Activated T-cell treated with anti-CD3 and anti-CD28 coated beads, Interleukin-2, amount 50 U/mL, for 72 hours (primary cell): ENCODE measurements around the gene SEPTIN11. TPM values are rescaled to one million over a fixed set of nuclear protein-coding genes. Genes with fewer than 3 reads are reported as not detected.
A peak's percentile ranks its signal among the peaks of the same experiment; 100 is the strongest.

ENCODE experiments used
- ATAC-seq, 2 donors: fragments of 150-1000 bp; cut with Tn5 transposase; replicated peaks in 1 of 2; 2 replicates each; pipeline ENCODE4 v1.10.0; 2021; ENCODE audit warnings: moderate library complexity in 2 of 2, mild to moderate bottlenecking in 1 of 2
- DNase-seq, 2 donors: peaks; one replicate each; pipeline ENCODE4 v3.0.0; 2021 to 2022; ENCODE audit warnings: mixed read lengths in 1 of 2
- H3K27ac Mint-ChIP-seq: one replicate; pipeline ENCODE4 v1.8.0; 2022; ENCODE audit warnings: mild to moderate bottlenecking, moderate library complexity, mixed read lengths
- H3K27me3 Mint-ChIP-seq: one replicate; pipeline ENCODE4 v1.8.0; 2022; ENCODE audit warnings: low read depth, mixed read lengths
- H3K36me3 Mint-ChIP-seq, 2 donors: one replicate each; pipeline ENCODE4 v1.8.0; 2022; ENCODE audit warnings: mixed read lengths in 2 of 2, mild to moderate bottlenecking in 1 of 2; ENCODE audit not compliant: insufficient read depth in 2 of 2
- H3K4me1 Mint-ChIP-seq: one replicate; pipeline ENCODE4 v1.8.0; 2022; ENCODE audit warnings: low read depth, mixed read lengths
- H3K4me3 Mint-ChIP-seq, 2 donors: one replicate each; pipeline ENCODE4 v1.8.0; 2022; ENCODE audit warnings: mild to moderate bottlenecking in 2 of 2, mixed read lengths in 2 of 2, moderate library complexity in 2 of 2
- H3K9me3 Mint-ChIP-seq, 2 donors: one replicate each; pipeline ENCODE4 v1.8.0; 2022; ENCODE audit warnings: mixed read lengths in 2 of 2
- total RNA-seq, 2 donors: library from RNA; stranded (reverse); gene quantifications; one replicate each; pipeline ENCODE4 v1.2.3, GENCODE V29; 2022

Gene SEPTIN11
- total RNA-seq, 2 donors from 2014 or later: 10.5 to 13.2 TPM

DNA sequence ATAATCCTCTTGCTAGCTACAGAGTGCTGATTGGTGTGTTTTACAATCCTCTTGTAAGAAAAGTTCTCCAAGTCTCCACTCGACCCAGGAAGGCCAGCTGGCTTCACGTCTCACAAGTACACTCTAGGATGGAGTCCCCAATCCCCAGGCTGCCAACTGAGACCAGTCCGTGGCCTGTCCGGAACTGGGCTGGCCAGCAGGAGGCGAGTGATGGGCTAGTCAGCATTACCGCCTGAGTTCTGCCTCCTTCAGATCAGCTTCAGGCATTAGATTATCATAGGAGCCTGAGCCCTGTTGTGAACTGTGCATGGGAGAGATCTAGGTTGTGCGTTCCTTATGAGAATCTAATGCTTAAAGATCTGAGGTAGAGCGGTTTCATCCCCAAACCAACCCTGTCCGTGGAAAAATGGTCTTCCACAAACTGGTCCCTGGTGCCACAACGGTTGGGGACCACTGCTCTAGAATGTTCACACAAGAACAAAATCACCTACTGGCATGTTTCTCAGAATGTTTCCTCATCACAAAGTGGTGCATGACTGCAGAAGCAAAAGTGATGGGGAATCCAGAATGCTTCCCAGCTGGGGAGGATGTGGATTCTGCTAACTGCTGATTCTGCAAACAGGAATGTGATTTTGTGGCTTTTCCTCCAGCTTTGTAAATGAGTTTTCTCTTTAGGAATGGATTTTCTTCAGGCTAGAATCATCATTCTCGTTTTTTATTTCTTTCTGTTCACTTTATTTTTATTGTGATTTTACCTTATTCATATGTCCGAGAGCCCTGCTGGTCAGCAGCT, 40.9 kb downstream of the SEPTIN11 start:
- peaks cover 0 to 4% of the 10 kb centered on the region in 2 donors for H3K9me3 Mint-ChIP-seq
- no peak overlapping the region for H3K27ac Mint-ChIP-seq
- H3K27me3 Mint-ChIP-seq: peaks cover 46% of the 10 kb centered on the region
- peak overlapping the region; percentile 55 to 67 for H3K4me3 Mint-ChIP-seq
- ATAC-seq (no peak), DNase-seq (no peak)
- peaks cover 67% of the 10 kb centered on the region for H3K4me1 Mint-ChIP-seq
- H3K36me3 Mint-ChIP-seq: peaks cover 2 to 4% of the 10 kb centered on the region in 2 donors

DNA sequence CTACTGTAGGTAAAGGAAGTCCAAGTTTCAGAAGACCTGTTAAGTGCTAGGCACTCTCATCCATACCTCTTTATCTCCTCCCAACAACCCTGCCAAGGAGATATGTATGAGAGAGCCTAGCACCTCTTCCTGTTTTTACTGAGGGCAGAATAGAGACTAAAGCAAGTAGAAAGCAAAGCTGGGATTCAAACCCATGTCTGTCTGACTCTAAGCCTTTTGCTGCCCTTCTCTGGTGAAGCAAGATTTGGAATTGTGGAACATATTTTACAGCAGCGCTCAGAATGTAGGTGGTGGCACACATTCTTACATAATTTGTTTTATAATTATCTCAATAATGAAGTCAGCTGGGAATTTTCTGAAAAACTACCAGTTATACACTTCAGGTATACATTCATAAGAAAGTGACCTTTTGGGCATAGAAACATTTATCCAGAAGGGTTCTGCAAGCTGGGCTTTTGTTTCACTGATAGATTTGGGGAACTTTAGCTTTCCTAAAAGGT, 41.7 kb downstream of the SEPTIN11 start:
- ATAC-seq: no peak
- Mint-ChIP-seq H3K4me1 (peaks cover 74% of the 10 kb centered on the region), H3K27ac (no peak overlapping the region), H3K36me3 (peaks cover 2 to 4% of the 10 kb centered on the region in 2 donors), H3K4me3 (no peak overlapping the region), H3K9me3 (peaks cover 0 to 4% of the 10 kb centered on the region in 2 donors), H3K27me3 (peaks cover 41% of the 10 kb centered on the region)
- no peak for DNase-seq

DNA sequence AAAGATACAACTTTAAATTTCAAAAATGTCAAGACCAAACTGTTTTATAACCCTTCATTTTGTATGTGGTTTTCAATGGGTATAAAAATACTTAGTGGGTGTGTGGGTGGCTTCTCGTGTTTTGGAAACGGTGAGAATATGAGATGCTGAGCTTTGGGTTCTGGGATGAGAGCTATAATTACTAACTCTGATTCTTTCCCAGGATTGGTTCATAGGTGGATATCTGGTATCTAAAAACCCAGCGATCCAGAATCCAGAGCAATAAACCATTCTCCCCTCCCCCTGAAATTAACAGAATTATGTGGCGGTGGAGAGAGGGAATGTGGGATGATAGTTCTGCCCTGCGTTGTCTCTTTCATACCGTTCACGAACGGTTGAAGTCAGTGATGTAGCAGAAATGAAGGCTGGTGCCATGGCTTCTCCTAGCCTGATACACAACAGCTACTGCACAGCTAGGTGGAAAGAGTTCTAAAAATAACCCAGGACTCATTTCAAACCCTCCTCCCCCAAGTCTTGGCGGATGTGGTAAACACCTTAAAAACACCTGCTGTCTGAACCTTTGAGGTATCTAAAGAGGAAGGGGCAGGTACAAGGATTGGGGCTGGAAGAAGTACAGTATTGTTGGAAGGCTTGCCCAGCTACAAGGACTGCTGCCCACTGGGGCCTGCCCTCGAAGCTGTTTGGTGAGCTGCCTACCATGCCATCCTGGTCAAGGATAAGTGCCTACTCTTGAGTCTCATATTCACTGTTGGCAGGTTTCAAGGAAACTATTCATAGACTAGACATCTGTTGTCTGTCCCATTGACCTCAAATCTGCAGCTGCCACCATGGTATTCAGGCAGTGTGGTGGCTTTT, 44.5 kb downstream of the SEPTIN11 start:
- DNase-seq: peak; percentile 42 to 45
- H3K27ac Mint-ChIP-seq: no peak overlapping the region
- H3K4me3 Mint-ChIP-seq: peak overlapping the region; percentile 32 to 62
- peaks cover 64% of the 10 kb centered on the region for H3K4me1 Mint-ChIP-seq
- peaks cover 44% of the 10 kb centered on the region for H3K27me3 Mint-ChIP-seq
- H3K36me3 Mint-ChIP-seq: peaks cover 2 to 7% of the 10 kb centered on the region in 2 donors
- peak; percentile 74 to 77 for ATAC-seq
- H3K9me3 Mint-ChIP-seq: peaks cover 0 to 4% of the 10 kb centered on the region in 2 donors

DNA sequence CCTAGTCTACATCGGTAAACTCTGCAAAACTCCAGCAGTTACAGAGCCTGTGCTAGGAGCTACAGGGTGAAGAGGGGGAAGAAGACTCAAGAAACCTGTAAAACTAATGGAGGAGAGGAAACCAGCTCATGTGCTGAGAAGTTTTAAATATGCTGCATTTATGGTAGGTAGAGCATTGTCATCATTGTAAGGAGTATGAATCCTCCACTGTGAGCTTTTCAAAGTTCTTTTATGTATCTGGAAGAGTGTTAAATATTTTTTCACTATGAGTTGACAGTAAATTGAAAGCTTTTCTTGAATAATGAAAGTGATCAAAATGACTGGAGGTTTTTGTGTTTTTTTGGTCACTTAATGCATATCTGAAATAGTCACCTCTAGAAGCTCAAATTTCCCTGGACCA, 46.2 kb downstream of the SEPTIN11 start:
- Mint-ChIP-seq H3K4me3 (no peak overlapping the region), H3K9me3 (no peaks in the 10 kb centered on the region), H3K36me3 (peaks cover 0 to 3% of the 10 kb centered on the region in 2 donors), H3K27ac (no peak overlapping the region), H3K27me3 (peaks cover 35% of the 10 kb centered on the region), H3K4me1 (peaks cover 51% of the 10 kb centered on the region)
- no peak for DNase-seq
- peak; percentile 36 to 46 for ATAC-seq

DNA sequence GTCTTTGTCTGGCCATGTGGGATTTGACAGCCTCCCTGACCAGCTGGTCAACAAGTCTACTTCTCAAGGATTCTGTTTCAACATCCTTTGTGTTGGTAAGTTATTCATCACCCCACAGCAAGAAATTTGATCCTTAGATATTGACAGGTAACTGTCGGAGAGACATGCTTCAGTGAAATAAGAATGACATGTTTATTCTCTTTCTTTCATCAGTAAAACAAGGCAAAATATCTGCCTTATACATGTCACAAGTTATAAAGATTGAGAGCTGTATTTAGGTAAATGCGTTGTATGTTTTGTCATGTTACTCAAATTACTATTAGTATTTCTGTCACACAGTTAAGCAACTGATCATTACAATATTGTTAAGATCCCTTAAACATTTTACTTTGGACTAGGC, 46.9 kb downstream of the SEPTIN11 start:
- Mint-ChIP-seq H3K4me3 (no peak overlapping the region), H3K9me3 (no peaks in the 10 kb centered on the region), H3K27me3 (peaks cover 28% of the 10 kb centered on the region), H3K4me1 (peaks cover 44% of the 10 kb centered on the region), H3K36me3 (peaks cover 0 to 3% of the 10 kb centered on the region in 2 donors), H3K27ac (no peak overlapping the region)
- ATAC-seq (no peak), DNase-seq (no peak)

DNA sequence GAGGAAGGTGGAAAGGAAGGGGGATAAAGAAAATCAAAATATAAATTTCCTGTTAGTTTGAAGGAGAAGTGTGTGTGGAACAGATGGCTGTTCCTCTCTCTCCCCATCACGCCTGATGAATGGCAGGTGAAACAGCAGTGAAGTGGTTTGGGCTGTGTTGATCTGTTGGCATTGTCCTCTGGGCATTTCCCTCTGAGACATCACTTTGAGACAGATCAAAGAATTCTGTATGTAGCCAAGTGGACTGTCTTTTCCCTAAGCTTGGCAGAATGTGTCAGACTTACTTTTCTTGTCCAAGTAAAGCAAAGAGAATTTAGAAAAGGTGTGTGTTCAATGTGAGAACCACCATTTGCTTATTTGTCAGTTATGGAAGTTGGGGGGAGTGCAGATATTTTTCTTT, 47.5 kb downstream of the SEPTIN11 start:
- H3K36me3 Mint-ChIP-seq: peaks cover 0 to 3% of the 10 kb centered on the region in 2 donors
- peaks cover 44% of the 10 kb centered on the region for H3K4me1 Mint-ChIP-seq
- no peak overlapping the region for H3K27ac Mint-ChIP-seq
- H3K9me3 Mint-ChIP-seq: no peaks in the 10 kb centered on the region
- ATAC-seq (no peak), DNase-seq (no peak)
- H3K4me3 Mint-ChIP-seq: no peak overlapping the region
- peaks cover 25% of the 10 kb centered on the region for H3K27me3 Mint-ChIP-seq

DNA sequence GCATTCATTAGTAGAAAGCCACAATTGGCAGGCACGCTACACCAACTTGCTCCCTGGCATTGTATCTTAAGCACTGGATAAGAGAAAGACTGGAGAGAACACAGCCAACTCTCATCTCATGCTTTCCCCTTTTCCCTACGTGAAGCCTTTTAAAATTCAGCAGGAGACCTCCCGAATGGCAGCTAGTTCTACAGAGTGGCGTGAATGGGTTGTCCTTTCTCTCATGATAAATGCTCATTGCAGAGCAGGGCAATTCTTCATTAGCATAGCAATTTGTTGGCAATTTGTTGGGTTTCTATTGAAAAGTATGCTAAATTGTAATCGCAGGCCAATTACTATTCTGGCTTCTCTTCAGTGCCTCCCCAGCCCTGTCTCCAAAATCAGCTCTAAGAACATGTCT, 48.0 kb downstream of the SEPTIN11 start:
- H3K27ac Mint-ChIP-seq: no peak overlapping the region
- no peaks in the 10 kb centered on the region for H3K9me3 Mint-ChIP-seq
- peaks cover 46% of the 10 kb centered on the region for H3K4me1 Mint-ChIP-seq
- peaks cover 21% of the 10 kb centered on the region for H3K27me3 Mint-ChIP-seq
- DNase-seq: no peak
- no peak overlapping the region for H3K4me3 Mint-ChIP-seq
- peaks cover 0 to 3% of the 10 kb centered on the region in 2 donors for H3K36me3 Mint-ChIP-seq
- no peak for ATAC-seq

DNA sequence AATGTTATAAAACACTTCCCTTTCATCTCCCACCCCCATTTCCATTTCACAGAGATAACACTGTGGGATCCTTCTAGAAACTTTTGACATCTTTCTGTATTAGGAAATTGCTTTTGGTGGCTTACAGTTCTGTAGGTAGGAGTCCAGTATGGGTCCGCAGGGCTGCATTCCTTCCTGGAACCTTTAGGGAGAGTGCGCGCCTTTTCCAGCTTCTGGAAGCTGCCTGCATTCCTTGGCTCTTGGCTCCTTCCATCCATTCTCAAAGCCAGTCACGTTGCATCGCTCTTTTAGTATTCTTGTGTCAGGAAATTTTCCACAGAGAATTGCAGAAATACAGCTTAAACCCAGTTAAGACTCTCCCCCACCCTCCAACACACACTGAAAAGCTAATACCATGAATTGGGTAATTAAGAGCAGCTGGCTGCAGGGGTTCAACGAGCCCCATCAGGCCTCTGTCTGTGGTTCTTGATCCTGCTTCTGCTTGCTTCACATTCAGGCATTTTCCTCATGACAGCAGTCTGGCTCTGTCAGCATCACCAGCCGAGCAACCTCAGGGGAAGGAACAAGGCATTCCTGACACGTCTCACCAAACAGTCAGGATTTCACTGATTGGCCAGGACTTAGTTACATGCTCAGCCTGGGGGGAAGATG, 48.8 kb downstream of the SEPTIN11 start:
- Mint-ChIP-seq H3K36me3 (peaks cover 0 to 3% of the 10 kb centered on the region in 2 donors), H3K9me3 (no peaks in the 10 kb centered on the region), H3K4me3 (no peak overlapping the region), H3K27ac (no peak overlapping the region), H3K27me3 (peaks cover 15% of the 10 kb centered on the region), H3K4me1 (peaks cover 46% of the 10 kb centered on the region)
- DNase-seq: no peak
- no peak for ATAC-seq

Other genes starting within 250 kb of the SEPTIN11 start
- gene SOWAHB, start 51.6 kb upstream of the SEPTIN11 start, total RNA-seq: not detected
- gene CCNI, start 126.2 kb downstream of the SEPTIN11 start, total RNA-seq: 100 to 1,000 TPM; 301 to 343 TPM
- 10 to 100 TPM; 29.6 to 38.5 TPM for gene CCNG2, start 207.5 kb downstream of the SEPTIN11 start, total RNA-seq